ENCODE measurements around the gene PVRIG. TPM values are rescaled to one million over a fixed set of nuclear protein-coding genes. Genes with fewer than 3 reads are reported as not detected.
"Not testable (repeated sequence)": the region's sequence is repeated elsewhere in the genome, so short reads cannot be mapped to it uniquely, and the experiment has no call there.

PVRIG gene
- total and polyA plus RNA-seq, 2 experiments from 2014 or later, result 1.4 TPM; not detected in 1

DNA sequence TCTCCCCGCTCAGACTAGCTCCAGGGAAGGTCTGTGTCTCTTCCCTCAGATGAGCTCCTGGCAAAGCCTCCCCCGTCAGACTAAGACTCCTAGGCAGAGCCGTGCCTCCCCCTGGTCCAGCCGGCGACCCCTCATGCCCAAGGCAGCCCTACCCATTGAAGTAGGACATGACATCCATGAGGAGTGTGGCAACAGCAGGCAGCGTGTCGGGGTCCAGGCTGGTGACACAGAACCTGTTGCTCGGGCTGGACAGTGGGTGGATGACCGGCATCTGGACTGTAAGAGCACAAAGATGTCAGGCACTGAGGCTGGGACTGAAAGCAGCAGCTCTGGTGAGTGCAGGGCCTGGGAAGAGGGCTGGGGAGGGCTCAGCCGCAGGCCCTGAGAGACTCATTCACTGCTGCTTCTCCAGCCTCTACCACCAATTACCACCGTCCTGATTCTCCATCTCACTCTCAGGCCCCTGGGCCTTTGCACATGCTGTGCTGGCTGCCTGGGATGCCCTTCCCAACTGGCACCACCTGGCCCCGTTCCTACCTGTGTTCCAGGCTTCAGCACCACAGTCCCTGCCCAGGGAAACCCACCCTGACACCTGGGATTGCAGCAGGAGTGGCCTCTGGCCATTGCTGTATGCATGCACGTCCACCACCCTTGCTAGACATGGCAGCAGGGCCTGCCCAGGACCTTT lies 2.8 kb downstream of the PVRIG start:
- TF ChIP-seq EZH2phosphoT487 (IDR thresholded peaks at IDR 0.05; ENCODE audit: low read depth, severe bottlenecking, unreplicated experiment) (no peak), EZH2 (IDR thresholded peaks at IDR 0.05; ENCODE audit: borderline replicate concordance) (no peak)
- TF ChIP-seq, protein P1, sequence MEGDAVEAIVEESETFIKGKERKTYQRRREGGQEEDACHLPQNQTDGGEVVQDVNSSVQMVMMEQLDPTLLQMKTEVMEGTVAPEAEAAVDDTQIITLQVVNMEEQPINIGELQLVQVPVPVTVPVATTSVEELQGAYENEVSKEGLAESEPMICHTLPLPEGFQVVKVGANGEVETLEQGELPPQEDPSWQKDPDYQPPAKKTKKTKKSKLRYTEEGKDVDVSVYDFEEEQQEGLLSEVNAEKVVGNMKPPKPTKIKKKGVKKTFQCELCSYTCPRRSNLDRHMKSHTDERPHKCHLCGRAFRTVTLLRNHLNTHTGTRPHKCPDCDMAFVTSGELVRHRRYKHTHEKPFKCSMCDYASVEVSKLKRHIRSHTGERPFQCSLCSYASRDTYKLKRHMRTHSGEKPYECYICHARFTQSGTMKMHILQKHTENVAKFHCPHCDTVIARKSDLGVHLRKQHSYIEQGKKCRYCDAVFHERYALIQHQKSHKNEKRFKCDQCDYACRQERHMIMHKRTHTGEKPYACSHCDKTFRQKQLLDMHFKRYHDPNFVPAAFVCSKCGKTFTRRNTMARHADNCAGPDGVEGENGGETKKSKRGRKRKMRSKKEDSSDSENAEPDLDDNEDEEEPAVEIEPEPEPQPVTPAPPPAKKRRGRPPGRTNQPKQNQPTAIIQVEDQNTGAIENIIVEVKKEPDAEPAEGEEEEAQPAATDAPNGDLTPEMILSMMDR (IDR thresholded peaks at IDR 0.05; ENCODE audit: poor library complexity), result no peak
- no peaks in the 10 kb centered on the region for H3K79me2 ChIP-seq
- WGBS (ENCODE audit: low lambda C conversion rate, missing lambda C conversion rate), result 97% methylated on average over 13 of the region's 13 CpGs

DNA sequence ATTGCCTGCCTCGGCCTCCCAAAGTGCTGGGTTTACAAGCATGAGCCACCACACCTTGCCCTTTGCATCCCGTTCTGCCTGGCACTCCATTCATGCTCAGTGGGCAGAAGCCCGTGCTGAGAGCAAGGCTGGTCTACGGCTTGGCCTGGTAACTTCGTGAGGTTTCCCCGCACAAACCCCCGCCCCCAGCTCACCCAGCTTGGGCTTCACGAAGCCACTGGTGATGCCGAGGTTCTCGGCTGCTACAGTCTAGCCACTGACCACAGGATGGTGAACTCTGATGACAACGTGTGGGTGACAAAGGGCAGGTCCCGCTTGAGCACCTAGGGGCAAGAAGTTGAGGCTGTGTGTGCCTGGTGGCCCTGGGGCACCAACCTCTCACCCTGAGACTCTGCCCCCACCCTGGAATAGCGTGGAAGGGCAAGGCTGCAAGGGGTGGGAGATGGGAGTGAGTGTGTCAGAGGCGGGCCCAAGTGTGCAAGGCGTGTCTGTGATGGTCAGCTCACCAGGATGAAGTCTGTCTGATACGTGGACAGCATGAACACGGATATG lies 3.7 kb downstream of the PVRIG start:
- not testable (repeated sequence) for H3K27ac ChIP-seq, H3K79me2 ChIP-seq

More for the DNA sequence above, 2.8 kb downstream of the PVRIG start:
- Histone ChIP-seq H3K9me2 (replicated peaks; ENCODE audit: insufficient read depth) (no peaks in the 10 kb centered on the region), H3K4me2 (no peak overlapping the region), H3K27ac (no peak overlapping the region), H3K9me3 (ENCODE audit: low read depth) (no peaks in the 10 kb centered on the region), H3K4me1 (ENCODE audit: insufficient read depth) (no peaks in the 10 kb centered on the region), H3K4me3 (no peak overlapping the region), H4K20me1 (ENCODE audit: insufficient read depth, poor library complexity, severe bottlenecking) (no peaks in the 10 kb centered on the region), H3K27me3 (no peaks in the 10 kb centered on the region), H2AFZ (no peak overlapping the region), H3K36me3 (replicated peaks; ENCODE audit: insufficient read depth, low read depth) (no peaks in the 10 kb centered on the region)
- no peak for DNase-seq (ENCODE audit: low spot score)

DNA sequence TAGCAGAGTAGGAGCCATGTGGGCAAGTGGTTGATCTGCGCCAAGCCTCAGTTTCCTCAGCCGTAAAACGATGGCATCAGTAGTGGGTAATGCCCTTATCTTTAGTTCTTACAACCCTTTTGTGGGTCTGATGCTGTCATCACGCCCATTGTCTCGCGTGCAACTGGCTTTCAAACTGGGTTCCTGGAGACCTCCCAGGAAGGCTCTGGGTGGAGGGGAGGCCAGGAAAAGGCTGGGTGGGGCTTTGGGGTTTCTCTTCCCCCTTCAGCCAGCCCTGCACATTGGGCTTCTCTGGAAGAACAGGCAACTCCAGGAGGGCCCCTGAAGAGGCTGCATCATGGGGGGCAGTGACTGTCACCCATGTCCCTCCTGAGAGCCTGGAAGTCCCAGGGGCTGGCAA lies 5.1 kb downstream of the PVRIG start:
- H3K9me2 ChIP-seq (replicated peaks; ENCODE audit: insufficient read depth); H3K4me3 ChIP-seq; H4K20me1 ChIP-seq (ENCODE audit: insufficient read depth, poor library complexity, severe bottlenecking); H3K36me3 ChIP-seq (replicated peaks; ENCODE audit: insufficient read depth, low read depth); H3K27ac ChIP-seq; H3K79me2 ChIP-seq; H3K9me3 ChIP-seq (ENCODE audit: low read depth); H3K4me2 ChIP-seq; H2AFZ ChIP-seq; H3K27me3 ChIP-seq; H3K4me1 ChIP-seq (ENCODE audit: insufficient read depth); DNase-seq (ENCODE audit: low spot score): not testable (repeated sequence)
- WGBS (ENCODE audit: low lambda C conversion rate, missing lambda C conversion rate), result 97% methylated on average over 6 of the region's 6 CpGs

More for the DNA sequence above, 3.7 kb downstream of the PVRIG start:
- DNase-seq (ENCODE audit: low spot score); H2AFZ ChIP-seq; H3K4me3 ChIP-seq; H3K36me3 ChIP-seq (replicated peaks; ENCODE audit: insufficient read depth, low read depth); H3K27me3 ChIP-seq; H3K4me2 ChIP-seq; H3K9me3 ChIP-seq (ENCODE audit: low read depth); H4K20me1 ChIP-seq (ENCODE audit: insufficient read depth, poor library complexity, severe bottlenecking); H3K4me1 ChIP-seq (ENCODE audit: insufficient read depth); H3K9me2 ChIP-seq (replicated peaks; ENCODE audit: insufficient read depth): not testable (repeated sequence)
- over 99% methylated on average over 17 of the region's 17 CpGs for whole genome bisulfite sequencing (ENCODE audit: low lambda C conversion rate, missing lambda C conversion rate)

DNA sequence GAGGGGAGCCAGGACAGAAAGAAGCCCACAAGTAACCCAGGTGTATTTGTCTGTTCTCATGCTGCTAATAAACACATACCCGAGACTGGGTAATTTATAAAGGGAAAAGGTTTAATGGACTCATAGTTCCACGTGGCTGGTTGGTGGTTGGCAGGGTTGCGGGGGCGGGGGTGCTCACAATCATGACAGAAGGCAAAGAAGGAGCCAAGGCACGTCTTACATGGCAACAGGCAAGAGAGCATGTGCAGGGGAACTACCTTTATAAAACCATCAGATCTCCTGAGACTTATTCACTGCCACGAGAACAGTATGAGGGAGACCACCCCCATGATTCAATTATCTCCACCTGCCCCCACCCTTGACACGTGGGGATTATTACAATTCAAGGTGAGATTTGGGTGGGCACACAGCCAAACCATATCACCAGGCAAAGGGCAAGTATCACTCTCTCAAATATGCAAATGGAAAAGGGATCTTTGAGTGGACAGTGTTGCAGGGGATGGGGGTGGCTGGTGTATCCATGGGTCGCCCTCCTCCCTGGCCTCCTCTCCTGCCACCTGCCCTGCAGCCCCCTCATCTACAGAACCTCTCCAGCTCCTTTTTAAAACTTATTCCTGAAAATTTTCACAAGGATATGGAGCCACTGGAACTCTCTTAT lies 15.0 kb downstream of the PVRIG start:
- H3K4me3 ChIP-seq; H3K9me3 ChIP-seq (ENCODE audit: low read depth); H3K36me3 ChIP-seq (replicated peaks; ENCODE audit: insufficient read depth, low read depth); H3K79me2 ChIP-seq; H4K20me1 ChIP-seq (ENCODE audit: insufficient read depth, poor library complexity, severe bottlenecking); H3K9me2 ChIP-seq (replicated peaks; ENCODE audit: insufficient read depth); H2AFZ ChIP-seq; H3K27ac ChIP-seq; DNase-seq (ENCODE audit: low spot score); H3K4me2 ChIP-seq; H3K27me3 ChIP-seq; H3K4me1 ChIP-seq (ENCODE audit: insufficient read depth): not testable (repeated sequence)
- 93% methylated on average over 8 of the region's 8 CpGs for WGBS (ENCODE audit: low lambda C conversion rate, missing lambda C conversion rate)

DNA sequence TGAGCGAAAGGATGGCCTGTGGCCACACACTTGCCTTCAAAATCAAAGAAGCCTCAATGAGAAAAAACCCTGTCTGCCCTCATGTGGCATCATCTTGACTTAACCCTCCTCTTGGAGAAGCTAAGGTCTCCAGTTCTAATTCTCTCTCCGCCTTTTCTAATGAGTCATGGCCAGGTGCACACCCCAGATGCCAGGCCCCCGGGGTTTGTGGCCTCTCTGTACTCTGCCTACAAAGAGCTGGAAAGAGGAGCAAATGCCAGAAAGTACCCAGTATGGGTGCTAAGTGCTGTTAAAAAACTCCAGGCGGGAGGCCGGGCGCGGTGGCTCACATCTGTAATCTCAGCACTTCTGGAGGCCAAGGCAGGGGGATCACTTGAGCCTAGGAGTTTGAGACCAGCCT lies 20.2 kb downstream of the PVRIG start:
- H3K4me2 ChIP-seq; H2AFZ ChIP-seq; H4K20me1 ChIP-seq (ENCODE audit: insufficient read depth, poor library complexity, severe bottlenecking); H3K9me3 ChIP-seq (ENCODE audit: low read depth); H3K4me3 ChIP-seq; H3K4me1 ChIP-seq (ENCODE audit: insufficient read depth); DNase-seq (ENCODE audit: low spot score); H3K27ac ChIP-seq; H3K36me3 ChIP-seq (replicated peaks; ENCODE audit: insufficient read depth, low read depth); H3K9me2 ChIP-seq (replicated peaks; ENCODE audit: insufficient read depth); H3K27me3 ChIP-seq: not testable (repeated sequence)
- 94% methylated on average over 7 of the region's 7 CpGs for WGBS (ENCODE audit: low lambda C conversion rate, missing lambda C conversion rate)
- H3K79me2 ChIP-seq, result peaks cover 27% of the 10 kb centered on the region

DNA sequence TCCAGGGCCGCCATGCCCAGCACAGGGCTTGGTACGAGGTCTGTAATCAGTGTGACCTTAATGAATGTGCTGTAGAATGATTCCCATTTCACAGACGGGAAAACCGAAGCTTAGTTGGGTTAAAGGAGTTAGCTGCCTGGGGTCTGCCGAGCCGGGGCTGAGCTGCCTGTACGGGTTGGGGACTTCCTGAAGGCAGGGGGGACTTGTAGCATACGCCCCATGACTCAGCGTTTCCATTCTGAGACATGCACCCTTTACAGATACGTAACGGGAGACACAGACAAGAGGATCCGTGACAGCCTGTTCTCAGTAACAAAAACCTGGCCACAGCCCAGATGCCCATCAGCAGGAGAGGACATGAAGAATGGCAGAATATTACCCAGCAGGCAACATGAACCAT lies 23.6 kb downstream of the PVRIG start:
- not testable (repeated sequence) for H3K9me2 ChIP-seq (replicated peaks; ENCODE audit: insufficient read depth); H3K36me3 ChIP-seq (replicated peaks; ENCODE audit: insufficient read depth, low read depth); H3K27me3 ChIP-seq; H3K4me3 ChIP-seq; H3K4me2 ChIP-seq; H3K9me3 ChIP-seq (ENCODE audit: low read depth); DNase-seq (ENCODE audit: low spot score); H4K20me1 ChIP-seq (ENCODE audit: insufficient read depth, poor library complexity, severe bottlenecking); H3K27ac ChIP-seq; H2AFZ ChIP-seq
- H3K79me2 ChIP-seq, result peaks cover 35% of the 10 kb centered on the region
- peaks cover 11% of the 10 kb centered on the region for H3K4me1 ChIP-seq (ENCODE audit: insufficient read depth)
- 95% methylated on average over 11 of the region's 12 CpGs for WGBS (ENCODE audit: low lambda C conversion rate, missing lambda C conversion rate)

DNA sequence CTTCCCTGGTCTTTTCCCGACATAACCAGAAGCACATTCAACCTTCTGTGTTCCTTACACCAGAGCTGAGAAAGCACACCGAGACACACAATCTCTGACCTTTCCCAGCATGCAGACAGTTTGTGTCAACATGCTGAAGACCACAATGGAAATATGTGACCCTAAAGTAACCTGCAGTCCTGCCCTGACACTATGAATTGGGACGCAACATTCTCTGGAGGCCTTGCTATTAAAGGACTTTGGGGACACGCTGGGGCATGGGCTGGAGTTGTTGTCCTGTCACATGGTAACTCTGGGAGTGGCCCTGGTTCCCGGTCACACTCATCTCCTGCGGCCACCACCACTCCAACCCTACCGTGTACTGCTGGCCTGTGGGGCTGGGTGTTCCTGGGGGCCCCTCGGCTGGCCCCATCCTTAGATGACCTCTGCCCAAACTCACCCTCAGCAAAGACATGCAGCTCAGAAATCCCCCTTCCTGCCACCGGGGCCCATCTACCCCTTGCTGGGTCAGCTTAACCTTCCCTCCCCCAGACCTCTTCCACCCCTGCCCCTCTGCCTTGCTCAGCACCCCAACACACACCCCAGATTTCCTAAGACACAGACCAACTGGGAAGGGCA lies 25.3 kb downstream of the PVRIG start:
- not testable (repeated sequence) for H3K4me2 ChIP-seq; H3K4me3 ChIP-seq; H2AFZ ChIP-seq; H3K9me3 ChIP-seq (ENCODE audit: low read depth); H3K9me2 ChIP-seq (replicated peaks; ENCODE audit: insufficient read depth); H4K20me1 ChIP-seq (ENCODE audit: insufficient read depth, poor library complexity, severe bottlenecking); H3K27ac ChIP-seq; DNase-seq (ENCODE audit: low spot score); H3K27me3 ChIP-seq; H3K36me3 ChIP-seq (replicated peaks; ENCODE audit: insufficient read depth, low read depth)
- WGBS (ENCODE audit: low lambda C conversion rate, missing lambda C conversion rate), result 72% methylated on average over 7 of the region's 9 CpGs
- Histone ChIP-seq H3K4me1 (ENCODE audit: insufficient read depth) (peaks cover 11% of the 10 kb centered on the region), H3K79me2 (peaks cover 42% of the 10 kb centered on the region)
